Measurements from ENCODE around the gene KRT23.
"Not testable (repeated sequence)": the region's sequence is repeated elsewhere in the genome, so short reads cannot be mapped to it uniquely, and the experiment has no call there.

Gene KRT23

GRCh38 chr17:40949418-40949817 is 12.0 kb upstream of the KRT23 start:
- no peak for DNase-seq

GRCh38 chr17:40947929-40948328 is 10.5 kb upstream of the KRT23 start:
- DNase-seq, result no peak

- no peak for DNase-seq
Observed at GRCh38 chr17:40945414-40945813, 8.0 kb upstream of the KRT23 start.

GRCh38 chr17:40944531-40944930 is 7.1 kb upstream of the KRT23 start:
- no peak for DNase-seq

- DNase-seq, result no peak
Observed at GRCh38 chr17:40942553-40942952, 5.1 kb upstream of the KRT23 start.

- no peak for DNase-seq
Observed at GRCh38 chr17:40940266-40940665, 2.8 kb upstream of the KRT23 start.

- DNase-seq, result no peak
Observed at GRCh38 chr17:40938981-40939380, 1.5 kb upstream of the KRT23 start.

- DNase-seq, result no peak
Observed at GRCh38 chr17:40936976-40937375, 470 bp downstream of the KRT23 start.

GRCh38 chr17:40936437-40936971 is 942 bp downstream of the KRT23 start:
- DNase-seq, result peak; percentile 73 to 75

GRCh38 chr17:40935624-40936023 is 1.8 kb downstream of the KRT23 start:
- no peak for DNase-seq

- DNase-seq, result no peak
Observed at GRCh38 chr17:40932608-40933007, 4.8 kb downstream of the KRT23 start.

- no peak for DNase-seq
Observed at GRCh38 chr17:40931311-40931710, 6.1 kb downstream of the KRT23 start.

GRCh38 chr17:40926341-40926740 is 11.1 kb downstream of the KRT23 start:
- DNase-seq, result no peak

- peak; percentile 74 to 83 for DNase-seq
Observed at GRCh38 chr17:40922239-40922638, 15.2 kb downstream of the KRT23 start.

GRCh38 chr17:40921026-40921425 is 16.4 kb downstream of the KRT23 start:
- DNase-seq, result no peak

GRCh38 chr17:40917116-40917515 is 20.3 kb downstream of the KRT23 start:
- not testable (repeated sequence) for DNase-seq

GRCh38 chr17:40916366-40916765 is 21.1 kb downstream of the KRT23 start:
- no peak for DNase-seq

GRCh38 chr17:40915721-40916256 is 21.7 kb downstream of the KRT23 start:
- DNase-seq, result peak; percentile 79 to 80

- peak; percentile 76 to 89 for DNase-seq
Observed at GRCh38 chr17:40915199-40915661, 22.2 kb downstream of the KRT23 start.

- no peak for DNase-seq
Observed at GRCh38 chr17:40914075-40914855, 23.2 kb downstream of the KRT23 start.

- DNase-seq, result peak; percentile 54 to 63
Observed at GRCh38 chr17:40912486-40913210, 24.8 kb downstream of the KRT23 start.

GRCh38 chr17:40910441-40910841 is 27.0 kb downstream of the KRT23 start:
- DNase-seq, result no peak

GRCh38 chr17:40909755-40910154 is 27.7 kb downstream of the KRT23 start:
- DNase-seq, result peak; percentile 54 to 72

GRCh38 chr17:40909351-40909750 is 28.1 kb downstream of the KRT23 start:
- DNase-seq, result peak; percentile 68 to 84

Measured in inflammatory macrophage treated with lipopolysaccharide for 1 hour (primary cell).